ENCODE data around the gene CLNK.

DNA sequence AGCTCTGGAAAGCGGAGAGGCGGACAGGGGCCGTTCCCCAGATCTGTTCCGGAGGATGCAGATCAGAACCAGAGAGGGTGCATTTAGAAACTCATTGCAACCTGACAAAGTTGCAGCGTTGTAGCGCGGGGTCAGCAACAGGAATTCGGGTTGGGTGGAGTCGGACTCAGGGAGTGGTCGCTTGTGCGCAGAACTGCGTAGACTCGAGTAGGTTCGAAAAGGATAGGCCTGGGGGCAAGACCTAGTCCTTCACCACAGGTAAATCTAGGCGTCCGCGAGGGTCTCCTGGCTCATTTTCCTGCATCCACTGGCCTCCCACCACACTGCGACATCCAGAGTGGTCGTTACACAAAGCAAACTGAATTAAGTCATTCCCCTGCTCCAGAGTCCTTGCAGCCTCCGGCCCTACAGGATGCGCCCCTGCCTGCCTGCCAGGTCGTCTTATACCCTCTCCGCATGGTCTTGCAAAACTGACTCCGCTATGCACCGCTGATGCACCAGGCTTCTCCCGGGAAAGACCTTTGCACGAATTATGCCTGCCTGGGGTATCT is 222.6 kb downstream of the CLNK start:
- TF ChIP-seq, protein P1, sequence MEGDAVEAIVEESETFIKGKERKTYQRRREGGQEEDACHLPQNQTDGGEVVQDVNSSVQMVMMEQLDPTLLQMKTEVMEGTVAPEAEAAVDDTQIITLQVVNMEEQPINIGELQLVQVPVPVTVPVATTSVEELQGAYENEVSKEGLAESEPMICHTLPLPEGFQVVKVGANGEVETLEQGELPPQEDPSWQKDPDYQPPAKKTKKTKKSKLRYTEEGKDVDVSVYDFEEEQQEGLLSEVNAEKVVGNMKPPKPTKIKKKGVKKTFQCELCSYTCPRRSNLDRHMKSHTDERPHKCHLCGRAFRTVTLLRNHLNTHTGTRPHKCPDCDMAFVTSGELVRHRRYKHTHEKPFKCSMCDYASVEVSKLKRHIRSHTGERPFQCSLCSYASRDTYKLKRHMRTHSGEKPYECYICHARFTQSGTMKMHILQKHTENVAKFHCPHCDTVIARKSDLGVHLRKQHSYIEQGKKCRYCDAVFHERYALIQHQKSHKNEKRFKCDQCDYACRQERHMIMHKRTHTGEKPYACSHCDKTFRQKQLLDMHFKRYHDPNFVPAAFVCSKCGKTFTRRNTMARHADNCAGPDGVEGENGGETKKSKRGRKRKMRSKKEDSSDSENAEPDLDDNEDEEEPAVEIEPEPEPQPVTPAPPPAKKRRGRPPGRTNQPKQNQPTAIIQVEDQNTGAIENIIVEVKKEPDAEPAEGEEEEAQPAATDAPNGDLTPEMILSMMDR (IDR thresholded peaks at IDR 0.05; ENCODE audit: low read depth, low read length, missing input control) = no peak
- no peak for TF ChIP-seq SP1 (IDR thresholded peaks at IDR 0.05)
- no peak for TF ChIP-seq RXRA (IDR thresholded peaks at IDR 0.05)
